DND-41 (cell line): ENCODE measurements around the gene ARF1.

ENCODE experiments used
- ATAC-seq: fragments of 200-7000 bp; cut with Tn5 transposase; 3 replicates; pipeline ENCODE4 v1.9.1; 2021; ENCODE audit warnings: low read depth; ENCODE audit not compliant: insufficient read depth
- DNase-seq: peaks from one replicate; pipeline ENCODE4 v3.0.0-alpha.2; 2020
- H2AFZ ChIP-seq: 2 replicates; pipeline ENCODE4 v1.6.0; 2012; ENCODE audit warnings: low read depth, low read length
- H3K27ac ChIP-seq: 2 replicates; pipeline ENCODE4 v1.5.1; 2012; ENCODE audit warnings: low read length, inconsistent platforms
- H3K27me3 ChIP-seq: fragments of 200-600 bp; sonication (generic); 2 replicates; pipeline ENCODE4 v1.6.0; 2012; ENCODE audit warnings: low read length, mild to moderate bottlenecking, inconsistent platforms; ENCODE audit not compliant: insufficient read depth, poor library complexity
- H3K36me3 ChIP-seq: 2 replicates; pipeline ENCODE4 v1.5.1; 2012; ENCODE audit warnings: low read length, inconsistent platforms; ENCODE audit not compliant: insufficient read depth
- H3K4me1 ChIP-seq: 2 replicates; pipeline ENCODE4 v1.5.1; 2012; ENCODE audit warnings: mild to moderate bottlenecking, low read length; ENCODE audit not compliant: insufficient read depth
- H3K4me2 ChIP-seq: 2 replicates; pipeline ENCODE4 v1.6.0; 2012; ENCODE audit warnings: mild to moderate bottlenecking, moderate library complexity, low read length, inconsistent platforms; ENCODE audit not compliant: insufficient read depth
- H3K4me3 ChIP-seq, 2 experiments: fragments of 200-600 bp in 1 of 2; shearing (Covaris generic) in 1 of 2; 2 replicates each; pipeline ENCODE4 v1.5.1; 2012 to 2016; ENCODE audit warnings: inconsistent platforms in 2 of 2, low read length in 2 of 2, mild to moderate bottlenecking in 2 of 2, low read depth in 1 of 2, moderate library complexity in 1 of 2
- H3K79me2 ChIP-seq: 2 replicates; pipeline ENCODE4 v1.6.0; 2012; ENCODE audit warnings: low read length, inconsistent platforms; ENCODE audit not compliant: insufficient read depth
- H3K9ac ChIP-seq: 2 replicates; pipeline ENCODE4 v1.6.0; 2012; ENCODE audit warnings: low read depth, mild to moderate bottlenecking, inconsistent platforms, low read length, moderate library complexity
- H3K9me3 ChIP-seq: 2 replicates; pipeline ENCODE4 v1.5.1; 2012; ENCODE audit warnings: low read length, moderate library complexity, mild to moderate bottlenecking, inconsistent platforms; ENCODE audit not compliant: insufficient read depth, severe bottlenecking
- H4K20me1 ChIP-seq: 2 replicates; pipeline ENCODE4 v1.6.0; 2012; ENCODE audit warnings: low read length; ENCODE audit not compliant: insufficient read depth
- EZH2 ChIP-seq: IDR thresholded peaks from 3 replicates; pipeline ENCODE4 v1.6.1; 2012; ENCODE audit warnings: borderline replicate concordance, low read depth, mild to moderate bottlenecking, moderate library complexity, low read length, inconsistent platforms; ENCODE audit not compliant: severe bottlenecking
- TF ChIP-seq, protein P1 (sequence below): IDR thresholded peaks from 2 replicates; pipeline ENCODE4 v1.5.1; 2012; ENCODE audit warnings: borderline replicate concordance, low read length, moderate library complexity, mild to moderate bottlenecking; ENCODE audit not compliant: poor library complexity, severe bottlenecking; ENCODE audit errors: extremely low read depth

The ARF1 gene

DNA sequence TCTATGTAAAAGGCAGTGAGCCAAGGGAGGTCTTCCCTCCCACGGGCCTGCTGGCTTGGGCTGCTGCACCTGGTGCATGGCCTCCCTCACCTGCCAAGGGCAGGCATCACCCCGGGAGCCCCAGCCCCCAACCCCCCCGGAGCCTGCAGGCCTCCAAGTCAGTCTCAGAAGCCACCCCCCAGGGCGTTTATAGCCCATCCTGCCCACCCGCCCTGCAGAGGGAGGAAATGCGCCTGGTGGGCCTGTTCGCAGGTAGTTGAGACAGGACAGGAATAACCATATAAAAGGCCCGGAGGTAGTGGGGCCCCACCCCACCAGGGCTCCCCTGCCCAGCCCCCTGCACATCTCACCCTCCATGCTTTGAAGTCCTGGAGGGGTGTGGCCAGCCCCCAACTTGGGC, 18.2 kb upstream of the ARF1 start:
- TF ChIP-seq, protein P1, sequence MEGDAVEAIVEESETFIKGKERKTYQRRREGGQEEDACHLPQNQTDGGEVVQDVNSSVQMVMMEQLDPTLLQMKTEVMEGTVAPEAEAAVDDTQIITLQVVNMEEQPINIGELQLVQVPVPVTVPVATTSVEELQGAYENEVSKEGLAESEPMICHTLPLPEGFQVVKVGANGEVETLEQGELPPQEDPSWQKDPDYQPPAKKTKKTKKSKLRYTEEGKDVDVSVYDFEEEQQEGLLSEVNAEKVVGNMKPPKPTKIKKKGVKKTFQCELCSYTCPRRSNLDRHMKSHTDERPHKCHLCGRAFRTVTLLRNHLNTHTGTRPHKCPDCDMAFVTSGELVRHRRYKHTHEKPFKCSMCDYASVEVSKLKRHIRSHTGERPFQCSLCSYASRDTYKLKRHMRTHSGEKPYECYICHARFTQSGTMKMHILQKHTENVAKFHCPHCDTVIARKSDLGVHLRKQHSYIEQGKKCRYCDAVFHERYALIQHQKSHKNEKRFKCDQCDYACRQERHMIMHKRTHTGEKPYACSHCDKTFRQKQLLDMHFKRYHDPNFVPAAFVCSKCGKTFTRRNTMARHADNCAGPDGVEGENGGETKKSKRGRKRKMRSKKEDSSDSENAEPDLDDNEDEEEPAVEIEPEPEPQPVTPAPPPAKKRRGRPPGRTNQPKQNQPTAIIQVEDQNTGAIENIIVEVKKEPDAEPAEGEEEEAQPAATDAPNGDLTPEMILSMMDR: no peak
- no peak for TF ChIP-seq EZH2
- Histone ChIP-seq H3K4me2 (no peak overlapping the region), H3K9me3 (no peaks in the 10 kb centered on the region), H3K9ac (no peak overlapping the region), H3K27ac (no peak overlapping the region), H3K27me3 (no peaks in the 10 kb centered on the region), H3K36me3 (no peaks in the 10 kb centered on the region), H3K4me3 (no peak overlapping the region), H3K79me2 (no peaks in the 10 kb centered on the region), H3K4me1 (no peaks in the 10 kb centered on the region), H4K20me1 (peaks cover 4% of the 10 kb centered on the region), H2AFZ (no peak overlapping the region)
- DNase-seq (no peak), ATAC-seq (no peak)

DNA sequence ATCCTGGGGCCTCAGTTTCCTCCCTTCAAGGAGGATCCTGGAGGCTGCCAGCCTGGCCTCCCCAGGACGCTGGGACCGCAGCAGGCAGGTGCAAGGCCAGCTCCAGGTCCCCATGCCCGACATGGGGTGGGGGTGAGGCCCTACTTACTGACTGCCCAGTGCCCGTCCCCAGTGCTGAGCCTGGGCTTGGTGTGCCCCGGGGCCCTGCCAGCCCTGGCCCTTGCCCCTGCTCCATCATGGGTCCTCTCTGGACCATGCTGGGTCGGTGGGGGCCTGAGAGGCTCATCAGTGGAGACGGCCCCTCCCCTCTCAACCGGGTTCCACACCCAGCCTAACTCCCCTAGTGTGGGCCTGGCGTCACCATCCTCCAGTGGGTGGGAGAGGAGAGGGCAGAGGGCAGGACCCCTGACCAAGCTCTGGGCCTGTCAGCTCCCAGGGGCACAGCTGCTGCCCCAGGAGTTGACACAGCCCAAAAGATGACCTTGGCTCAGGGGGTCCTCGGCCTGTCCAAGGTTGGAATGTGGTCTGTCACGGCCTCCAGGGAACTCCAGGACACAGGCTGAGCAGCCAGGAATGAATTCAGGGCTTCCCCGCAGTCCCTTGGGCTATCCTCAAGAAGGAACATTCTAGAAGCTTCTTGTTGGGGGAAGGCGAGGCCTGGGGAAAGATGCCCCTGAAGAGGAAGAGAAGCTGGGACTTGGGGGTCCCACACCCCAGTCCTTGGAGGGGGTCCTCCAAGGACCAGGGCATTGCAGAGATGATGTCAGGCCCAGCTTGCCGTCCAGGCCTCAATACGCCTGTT, 17.6 kb upstream of the ARF1 start:
- no peak overlapping the region for H3K4me2 ChIP-seq
- H3K4me3 ChIP-seq: no peak overlapping the region
- no peaks in the 10 kb centered on the region for H3K79me2 ChIP-seq
- H3K27me3 ChIP-seq: no peaks in the 10 kb centered on the region
- DNase-seq: no peak
- H3K27ac ChIP-seq: no peak overlapping the region
- no peak for ATAC-seq
- no peak overlapping the region for H2AFZ ChIP-seq
- TF ChIP-seq, protein P1: no peak
- TF ChIP-seq EZH2: no peak
- H3K36me3 ChIP-seq: no peaks in the 10 kb centered on the region
- peaks cover 4% of the 10 kb centered on the region for H4K20me1 ChIP-seq
- no peaks in the 10 kb centered on the region for H3K9me3 ChIP-seq
- H3K4me1 ChIP-seq: no peaks in the 10 kb centered on the region
- no peak overlapping the region for H3K9ac ChIP-seq

DNA sequence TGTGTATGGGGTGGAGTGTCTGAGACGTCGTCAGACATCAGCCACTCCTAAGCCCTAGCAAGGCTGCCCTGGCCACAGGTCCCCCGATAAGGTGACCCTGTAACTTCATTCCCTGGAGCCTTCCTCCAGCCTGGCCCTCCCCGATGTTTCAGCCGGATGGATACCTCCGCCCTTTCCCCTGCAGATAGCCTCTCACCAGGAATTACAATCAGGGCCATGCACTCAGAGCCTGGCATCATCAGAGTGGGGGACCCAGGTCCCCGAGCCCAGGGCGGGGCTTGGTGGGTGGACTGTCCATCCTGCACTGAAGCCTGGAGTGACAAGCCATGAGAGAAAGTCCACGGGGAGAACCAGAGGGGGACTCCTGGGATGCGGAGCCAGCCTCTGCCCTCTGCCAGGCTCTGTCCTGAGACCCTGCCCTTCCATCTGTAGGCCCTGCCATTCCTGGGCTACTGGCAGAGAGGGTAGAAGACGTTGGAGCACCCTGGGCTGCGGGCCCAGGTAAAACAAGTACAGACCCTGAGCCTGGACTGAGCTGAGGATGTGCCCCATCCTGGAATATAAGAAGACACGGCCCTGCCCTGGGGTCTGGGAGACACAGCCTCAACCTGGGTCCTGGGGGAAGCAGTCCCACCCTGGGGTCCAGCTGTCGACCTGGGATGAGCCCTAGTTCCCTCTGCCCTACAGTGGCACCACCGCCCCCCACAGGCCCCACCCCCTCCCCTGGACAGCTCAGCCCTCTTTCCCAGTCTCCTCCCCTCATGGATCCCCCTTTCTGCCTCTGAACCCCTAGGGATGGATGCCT, 16.8 kb upstream of the ARF1 start:
- Histone ChIP-seq H3K4me1 (no peaks in the 10 kb centered on the region), H3K36me3 (no peaks in the 10 kb centered on the region), H3K9ac (no peak overlapping the region), H3K27ac (no peak overlapping the region), H2AFZ (no peak overlapping the region), H3K4me3 (no peak overlapping the region), H3K9me3 (no peaks in the 10 kb centered on the region), H3K4me2 (no peak overlapping the region), H3K27me3 (no peaks in the 10 kb centered on the region), H3K79me2 (no peaks in the 10 kb centered on the region), H4K20me1 (peaks cover 4% of the 10 kb centered on the region)
- TF ChIP-seq EZH2: no peak
- TF ChIP-seq, protein P1: no peak
- DNase-seq: no peak
- ATAC-seq: no peak
